ENCODE data around the gene OR6T1.

GRCh38 chr11:123976770-123977560, 33.3 kb upstream of the OR6T1 start:
- TF ChIP-seq CTCF (IDR thresholded peaks at IDR 0.05) (no peak), POLR2A (IDR thresholded peaks at IDR 0.05) (no peak)
